Measurements from ENCODE around the gene CPSF3. TPM values are rescaled to one million over a fixed set of nuclear protein-coding genes. Genes with fewer than 3 reads are reported as not detected.

The CPSF3 gene
- total RNA-seq, 2 experiments from 2014 or later, result 46.9 to 58.2 TPM

DNA sequence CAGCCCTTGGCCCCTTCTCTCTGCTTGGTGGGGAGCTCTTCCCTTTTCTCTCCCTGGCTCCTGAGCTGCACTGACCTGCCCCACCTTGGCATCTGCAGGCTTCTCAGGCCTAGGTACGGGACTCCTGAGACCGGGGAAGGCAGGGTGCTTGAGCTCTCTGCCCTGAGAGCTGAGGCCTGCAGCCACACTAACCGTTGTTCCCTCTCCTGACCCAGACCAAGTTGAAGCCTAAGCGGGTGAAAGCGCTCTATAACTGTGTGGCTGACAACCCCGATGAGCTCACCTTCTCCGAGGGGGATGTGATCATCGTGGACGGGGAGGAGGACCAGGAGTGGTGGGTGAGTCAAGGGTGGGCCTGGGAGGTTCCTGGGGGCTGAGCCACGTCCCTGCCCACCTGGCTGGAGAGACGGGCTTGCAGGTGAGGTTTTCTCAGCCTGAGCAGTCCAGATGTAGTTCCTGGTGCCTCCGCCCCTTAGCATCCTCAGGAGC lies 22.4 kb upstream of the CPSF3 start:
- CTCF ChIA-PET, result interaction anchor here (0.6 to 0.7 kb wide), 2 partner anchors 16 to 647 kb away, joined by 3 to 4 read pairs; no protein-coding TSS in a partner anchor
- POLR2A ChIA-PET, result no interaction called here
- Mint-ChIP-seq H3K4me3 (no peak overlapping the region), H3K36me3 (ENCODE audit: low read depth) (peaks cover 7% of the 10 kb centered on the region), H3K27me3 (peaks cover 1% of the 10 kb centered on the region), H3K9me3 (no peaks in the 10 kb centered on the region), H3K4me1 (peaks cover 4% of the 10 kb centered on the region), H3K27ac (no peak overlapping the region)
- no peak for DNase-seq

DNA sequence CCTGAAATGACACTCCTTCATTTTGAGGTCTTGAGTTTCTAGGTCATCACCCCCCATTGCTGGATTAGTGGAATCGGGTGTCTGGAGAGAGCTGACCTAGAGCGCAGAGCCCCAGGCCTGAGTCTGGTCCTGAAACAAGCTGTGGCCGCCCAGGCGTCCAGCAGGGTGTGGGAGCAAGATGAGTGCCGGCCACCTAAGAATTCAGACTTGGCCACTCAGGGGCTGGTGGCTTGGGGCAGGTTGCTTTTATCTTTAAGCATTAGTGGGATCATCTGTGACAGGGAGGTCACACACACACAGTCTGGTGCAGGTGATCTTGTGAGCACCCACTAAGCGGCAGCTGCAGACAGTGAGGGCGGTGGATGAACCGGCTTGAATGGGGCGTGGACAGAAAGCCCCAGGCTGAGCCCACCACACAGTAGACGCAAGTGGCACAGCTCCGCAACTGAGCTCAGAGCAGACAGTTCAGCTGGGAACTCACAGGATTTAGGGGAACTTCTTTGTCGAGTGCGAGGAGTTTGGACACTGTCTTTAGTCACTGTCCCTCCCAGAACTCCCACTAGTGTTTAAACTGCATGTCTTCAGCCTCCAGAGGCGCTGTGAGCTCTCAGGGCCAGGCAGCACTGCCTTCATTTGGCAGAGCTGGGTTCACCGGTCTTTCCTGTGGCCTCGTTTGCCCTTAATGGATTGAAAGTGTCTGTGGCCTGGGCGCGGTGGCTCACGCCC lies 21.6 kb upstream of the CPSF3 start:
- Mint-ChIP-seq H3K9me3 (no peaks in the 10 kb centered on the region), H3K4me1 (peaks cover 4% of the 10 kb centered on the region), H3K36me3 (ENCODE audit: low read depth) (peaks cover 10% of the 10 kb centered on the region), H3K4me3 (no peak overlapping the region), H3K27ac (no peak overlapping the region), H3K27me3 (peaks cover 1% of the 10 kb centered on the region)
- DNase-seq, result no peak
- ChIA-PET CTCF (interaction anchor here (0.7 to 0.9 kb wide), 2 partner anchors 9 to 16 kb away, joined by 4 read pairs; no protein-coding TSS in a partner anchor), POLR2A (no interaction called here)

DNA sequence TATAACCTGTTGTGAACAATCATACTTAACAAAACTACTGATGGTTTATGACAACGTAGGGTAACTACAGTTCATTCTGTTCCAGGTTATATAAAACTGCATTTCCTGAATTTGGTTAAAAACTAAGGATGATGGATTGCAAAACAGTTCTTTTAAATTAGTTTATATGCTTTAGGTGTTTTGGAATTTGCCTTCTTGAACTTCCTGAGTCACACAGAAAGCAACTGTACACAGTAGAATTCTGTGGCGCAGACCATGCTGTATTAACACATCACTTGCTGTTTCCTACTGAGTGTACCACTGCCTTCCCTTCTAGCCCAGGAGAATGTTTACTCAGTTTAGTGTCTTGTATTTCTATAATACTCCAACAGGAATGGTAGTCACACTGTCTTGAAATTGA lies 19.5 kb upstream of the CPSF3 start:
- no peak for DNase-seq
- Mint-ChIP-seq H3K27me3 (peaks cover 1% of the 10 kb centered on the region), H3K36me3 (ENCODE audit: low read depth) (peaks cover 24% of the 10 kb centered on the region), H3K27ac (no peak overlapping the region), H3K4me1 (peaks cover 4% of the 10 kb centered on the region), H3K9me3 (no peaks in the 10 kb centered on the region), H3K4me3 (no peak overlapping the region)
- ChIA-PET POLR2A (no interaction called here), CTCF (interaction anchor here (0.5 kb wide), 1 partner anchor 100 kb away, joined by 4 read pairs; no protein-coding TSS in a partner anchor)

DNA sequence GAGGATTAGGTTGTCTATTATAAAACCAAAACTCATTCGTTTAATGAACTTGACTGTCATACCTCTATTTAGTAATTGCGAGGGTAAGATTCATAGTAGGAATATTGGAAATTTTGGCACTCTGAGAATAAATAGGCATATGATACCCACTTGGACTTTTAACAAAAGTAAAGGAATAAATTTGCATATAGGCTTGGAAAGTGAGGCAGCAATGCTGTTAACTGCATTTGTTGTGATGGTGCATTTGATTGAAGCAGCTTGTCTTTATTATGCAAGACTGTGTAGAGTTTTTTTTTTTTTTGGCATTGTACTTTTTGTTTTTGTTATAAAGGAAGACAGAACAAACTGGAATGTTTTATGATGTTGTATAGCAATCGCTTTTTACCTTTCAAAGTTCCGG lies 19.0 kb upstream of the CPSF3 start:
- Mint-ChIP-seq H3K36me3 (ENCODE audit: low read depth) (peaks cover 27% of the 10 kb centered on the region), H3K9me3 (no peaks in the 10 kb centered on the region), H3K27me3 (no peaks in the 10 kb centered on the region), H3K27ac (no peak overlapping the region), H3K4me1 (peaks cover 4% of the 10 kb centered on the region), H3K4me3 (no peak overlapping the region)
- POLR2A ChIA-PET, result no interaction called here
- no peak for DNase-seq
- CTCF ChIA-PET, result interaction anchor here (0.5 kb wide), 2 partner anchors 99 to 1678 kb away, joined by 4 read pairs; no protein-coding TSS in a partner anchor

DNA sequence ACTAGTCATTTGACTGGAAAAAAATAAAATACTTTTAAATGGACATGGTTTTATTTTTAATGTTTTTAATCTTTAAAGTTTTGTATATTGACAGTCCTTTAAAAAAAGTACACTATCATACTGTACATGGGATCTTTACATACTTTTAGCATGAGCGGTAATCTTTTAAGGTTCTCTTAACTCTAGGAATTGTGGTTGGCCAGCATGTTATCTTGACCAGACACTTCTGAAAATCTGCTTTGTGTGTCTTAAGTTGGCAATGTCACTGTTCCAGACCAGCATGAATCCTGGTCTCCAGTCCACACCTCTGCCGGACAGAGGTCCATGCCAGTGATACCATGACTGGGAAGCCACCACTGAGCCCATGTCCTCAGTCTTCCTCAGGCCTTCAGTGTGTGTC lies 17.8 kb upstream of the CPSF3 start:
- Mint-ChIP-seq H3K36me3 (ENCODE audit: low read depth) (peaks cover 33% of the 10 kb centered on the region), H3K4me3 (no peak overlapping the region), H3K9me3 (no peaks in the 10 kb centered on the region), H3K27ac (no peak overlapping the region), H3K4me1 (peaks cover under 1% of the 10 kb centered on the region), H3K27me3 (no peaks in the 10 kb centered on the region)
- POLR2A ChIA-PET, result no interaction called here
- no peak for DNase-seq
- CTCF ChIA-PET, result no interaction called here

DNA sequence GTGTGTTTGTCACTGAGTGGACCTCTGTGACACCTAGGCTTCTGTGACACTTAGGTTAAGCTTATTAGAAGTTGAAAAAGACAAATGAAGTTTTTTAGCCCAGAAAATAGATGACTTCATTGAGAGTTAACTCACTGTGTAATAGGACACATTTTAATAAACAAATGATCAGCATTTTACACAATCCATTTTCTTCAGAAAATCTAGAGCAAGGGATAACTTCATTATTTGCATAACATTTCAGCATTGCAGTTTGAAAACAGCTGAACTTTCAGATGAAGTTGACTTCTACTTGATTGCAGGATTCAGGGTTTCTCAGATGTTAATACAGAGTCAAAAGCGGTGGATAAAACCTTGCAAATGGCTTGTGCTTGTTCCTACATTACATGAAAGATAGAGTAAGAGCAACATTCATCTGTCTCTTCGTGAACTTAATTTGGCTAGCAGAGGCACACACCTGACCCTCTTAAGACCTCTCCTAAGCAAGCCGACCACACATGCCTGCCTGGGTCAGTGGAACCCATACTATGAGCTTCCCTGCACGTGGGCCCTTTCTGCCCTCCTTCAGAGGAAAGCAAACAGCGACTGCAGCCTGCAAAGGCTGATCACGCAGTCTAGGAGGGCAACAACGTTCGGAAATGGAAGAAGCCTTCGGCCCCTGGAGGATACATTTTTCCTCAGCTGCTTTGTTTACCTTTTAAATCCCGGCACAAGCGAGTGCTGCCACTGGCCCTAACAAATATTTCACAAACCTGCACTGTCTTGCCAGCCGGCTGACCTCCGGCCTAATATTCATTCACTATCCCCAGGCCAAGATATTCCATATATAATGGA lies 16.7 kb upstream of the CPSF3 start:
- Mint-ChIP-seq H3K27me3 (no peaks in the 10 kb centered on the region), H3K9me3 (no peaks in the 10 kb centered on the region), H3K4me1 (no peaks in the 10 kb centered on the region), H3K4me3 (no peak overlapping the region), H3K27ac (no peak overlapping the region), H3K36me3 (ENCODE audit: low read depth) (peaks cover 41% of the 10 kb centered on the region)
- DNase-seq, result no peak
- CTCF ChIA-PET, result no interaction called here
- POLR2A ChIA-PET, result no interaction called here

DNA sequence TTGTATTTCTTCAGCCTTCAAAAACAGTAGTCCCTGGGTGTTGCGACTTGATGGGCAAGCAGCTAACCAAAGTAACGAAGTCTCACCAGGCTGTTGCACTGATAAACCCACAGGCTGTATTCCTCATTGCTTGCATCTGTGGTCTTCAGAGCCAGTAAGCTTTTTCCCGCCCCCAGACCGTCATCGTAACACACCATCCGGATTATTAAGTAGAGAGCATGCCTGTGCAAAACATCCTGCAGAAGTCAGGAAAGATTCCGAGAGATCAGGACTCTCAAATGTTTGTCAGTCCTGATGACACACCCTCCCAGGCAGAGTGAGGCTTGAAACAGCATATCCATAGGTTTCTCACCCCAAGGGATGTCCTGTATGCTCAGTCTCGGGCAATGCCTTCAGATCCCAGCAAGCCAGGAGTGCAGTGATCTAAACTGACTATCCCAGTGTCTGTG lies 16.1 kb upstream of the CPSF3 start:
- Mint-ChIP-seq H3K27ac (no peak overlapping the region), H3K9me3 (no peaks in the 10 kb centered on the region), H3K4me1 (no peaks in the 10 kb centered on the region), H3K36me3 (ENCODE audit: low read depth) (peaks cover 46% of the 10 kb centered on the region), H3K4me3 (no peak overlapping the region), H3K27me3 (no peaks in the 10 kb centered on the region)
- DNase-seq, result no peak
- ChIA-PET POLR2A (no interaction called here), CTCF (no interaction called here)

DNA sequence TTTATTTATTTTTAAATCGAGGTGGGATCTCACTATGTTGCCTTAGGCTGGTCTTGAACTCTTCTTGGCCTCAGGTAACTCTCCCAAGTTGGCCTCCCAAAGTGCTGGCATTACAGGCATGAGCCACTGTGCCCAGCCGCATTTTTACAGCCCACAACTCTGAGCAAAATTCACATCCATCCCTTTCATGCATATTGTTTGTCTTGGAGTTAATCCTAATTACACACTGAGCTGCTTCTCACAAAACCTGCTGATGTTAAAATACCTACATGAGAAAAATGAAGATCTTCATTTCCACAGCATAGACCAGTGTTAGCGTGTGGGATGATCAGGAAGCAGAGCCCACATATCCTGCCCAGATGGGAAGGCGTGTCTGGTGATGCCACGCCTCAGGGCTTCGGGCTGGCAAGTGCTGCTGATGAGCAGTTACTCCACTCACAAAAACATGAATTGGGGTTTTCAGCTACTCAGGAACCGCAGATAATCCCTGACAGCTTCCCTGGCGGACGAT lies 14.8 kb upstream of the CPSF3 start:
- no peaks in the 10 kb centered on the region for H3K9me3 Mint-ChIP-seq
- ChIA-PET CTCF (no interaction called here), POLR2A (interaction anchor here (0.7 kb wide), 1 partner anchor 200 kb away, joined by 4 read pairs; no protein-coding TSS in a partner anchor)
- H3K27me3 Mint-ChIP-seq, result no peaks in the 10 kb centered on the region
- DNase-seq, result no peak
- H3K4me1 Mint-ChIP-seq, result peaks cover under 1% of the 10 kb centered on the region
- peaks cover 41% of the 10 kb centered on the region for H3K36me3 Mint-ChIP-seq (ENCODE audit: low read depth)
- no peak overlapping the region for H3K27ac Mint-ChIP-seq
- no peak overlapping the region for H3K4me3 Mint-ChIP-seq

DNA sequence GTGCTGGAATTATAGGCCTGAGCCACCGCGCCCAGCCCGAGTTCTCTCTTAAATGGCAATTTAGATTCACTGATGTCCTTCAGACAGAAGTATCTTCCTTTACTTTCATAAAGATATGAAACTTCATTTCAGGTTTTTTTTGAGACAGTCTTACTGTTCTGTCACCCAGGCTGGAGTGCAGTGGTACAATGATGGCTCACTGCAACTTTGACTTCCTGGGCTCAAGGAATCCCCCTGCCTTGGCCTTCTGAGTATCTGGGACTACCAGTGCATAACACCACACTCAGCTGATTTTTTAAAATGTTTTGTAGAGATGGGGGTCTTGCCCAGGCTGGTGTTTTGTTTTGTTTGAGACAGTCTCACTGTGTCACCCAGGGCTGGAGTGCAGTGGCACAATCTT lies 13.3 kb upstream of the CPSF3 start:
- POLR2A ChIA-PET, result interaction anchor here (0.7 kb wide), 1 partner anchor 8 kb away, joined by 8 read pairs; no protein-coding TSS in a partner anchor
- no peaks in the 10 kb centered on the region for H3K27me3 Mint-ChIP-seq

DNA sequence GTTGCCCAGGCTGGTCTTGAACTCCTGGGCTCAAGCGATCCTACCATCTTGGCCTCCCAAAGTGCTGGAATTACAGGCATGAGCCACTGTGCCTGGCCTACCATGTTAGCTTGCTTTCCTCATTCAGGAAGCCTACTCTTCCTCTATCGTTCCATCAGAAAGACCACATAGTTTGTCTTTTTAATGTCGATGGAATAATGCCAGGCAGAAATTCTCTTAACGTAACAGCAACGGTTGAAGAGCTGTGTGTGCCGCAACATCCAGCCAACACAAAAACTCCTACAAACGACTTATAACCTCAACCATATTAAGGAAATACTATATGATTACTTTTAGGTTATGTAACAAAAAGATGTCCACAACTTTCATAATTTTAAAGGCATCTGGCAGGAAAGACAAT lies 10.7 kb upstream of the CPSF3 start:
- Mint-ChIP-seq H3K9me3 (no peaks in the 10 kb centered on the region), H3K27ac (no peak overlapping the region), H3K4me1 (peaks cover 24% of the 10 kb centered on the region), H3K27me3 (no peaks in the 10 kb centered on the region), H3K4me3 (no peak overlapping the region), H3K36me3 (ENCODE audit: low read depth) (peaks cover 48% of the 10 kb centered on the region)
- POLR2A ChIA-PET, result interaction anchor here (0.9 kb wide), 1 partner anchor 10 kb away, joined by 3 read pairs; the partner anchor contains the start of gene ITGB1BP1
- CTCF ChIA-PET, result interaction anchor here (1.1 kb wide), 1 partner anchor 10 kb away, joined by 3 read pairs; no protein-coding TSS in a partner anchor
- DNase-seq, result no peak

More for the DNA sequence above, 13.3 kb upstream of the CPSF3 start:
- Mint-ChIP-seq H3K27ac (no peak overlapping the region), H3K9me3 (no peaks in the 10 kb centered on the region), H3K4me3 (no peak overlapping the region), H3K4me1 (peaks cover 12% of the 10 kb centered on the region), H3K36me3 (ENCODE audit: low read depth) (peaks cover 44% of the 10 kb centered on the region)
- DNase-seq, result no peak
- CTCF ChIA-PET, result no interaction called here

DNA sequence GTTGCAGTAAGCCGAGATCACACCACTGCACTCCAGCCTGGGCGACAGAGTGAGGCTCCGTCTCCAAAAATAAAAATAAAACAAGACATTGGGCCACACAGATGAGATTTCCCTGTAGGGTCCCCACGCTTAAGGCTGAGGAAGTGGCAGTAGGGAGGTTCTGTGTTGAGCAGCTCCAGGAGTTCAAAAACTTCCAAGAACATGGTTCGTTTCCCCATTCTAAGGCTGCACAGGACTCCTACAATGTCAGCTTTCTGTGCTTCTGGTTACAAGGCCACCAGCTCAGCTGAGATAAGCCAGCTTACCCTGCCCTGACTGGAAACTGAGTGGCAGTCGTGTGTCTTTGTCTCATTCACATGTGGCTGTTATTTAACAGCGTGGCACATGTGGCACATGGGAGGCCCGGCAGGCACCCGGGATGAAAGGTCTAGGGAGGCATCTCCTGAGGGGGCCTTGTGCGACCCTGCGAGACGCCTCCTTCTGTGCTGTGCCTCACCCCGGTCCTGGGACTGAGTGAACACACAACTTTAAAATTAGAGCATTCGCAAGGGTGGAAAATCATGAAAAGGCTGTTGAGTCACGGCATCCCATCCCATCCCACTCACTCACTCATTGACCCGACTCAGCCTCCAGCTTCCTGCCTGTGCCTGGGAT lies 7.8 kb upstream of the CPSF3 start:
- Mint-ChIP-seq H3K27me3 (no peaks in the 10 kb centered on the region), H3K9me3 (no peaks in the 10 kb centered on the region), H3K27ac (no peak overlapping the region), H3K4me3 (no peak overlapping the region), H3K36me3 (ENCODE audit: low read depth) (peaks cover 45% of the 10 kb centered on the region), H3K4me1 (peaks cover 46% of the 10 kb centered on the region)
- POLR2A ChIA-PET, result no interaction called here
- CTCF ChIA-PET, result interaction anchor here (0.6 kb wide), 1 partner anchor 59 kb away, joined by 3 read pairs; no protein-coding TSS in a partner anchor
- DNase-seq, result no peak

DNA sequence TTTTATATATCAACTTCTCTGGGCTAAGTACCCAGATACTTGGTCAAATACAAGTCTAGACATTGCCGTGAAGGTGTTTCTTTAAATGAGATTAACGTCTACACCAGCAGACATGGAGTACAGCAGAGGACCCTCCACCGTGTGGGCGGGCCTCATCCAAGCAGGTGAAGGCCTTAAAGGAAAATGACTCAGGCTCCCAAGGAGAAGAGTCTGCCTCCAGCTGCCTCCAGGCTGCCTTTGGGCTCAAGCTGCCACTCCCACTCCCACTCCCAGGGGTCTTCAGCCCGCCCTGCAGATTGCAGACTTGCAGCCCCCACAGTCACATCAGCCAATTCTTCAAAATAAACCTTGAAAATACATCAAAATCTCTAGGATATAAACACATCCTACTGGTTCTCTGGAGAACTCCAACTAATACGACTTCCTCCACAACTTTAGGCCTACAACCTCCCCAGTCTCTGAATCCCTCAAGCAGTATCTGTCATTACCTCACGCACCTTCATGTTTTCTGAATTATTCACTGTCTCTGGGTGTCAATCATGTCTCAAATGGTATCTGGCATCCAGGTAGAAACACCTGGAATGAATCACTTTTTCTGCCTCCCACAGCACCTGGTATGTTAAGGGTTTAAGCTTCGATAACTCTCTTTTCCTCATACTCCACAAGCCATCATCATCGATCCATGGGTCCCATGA lies 7.0 kb upstream of the CPSF3 start:
- ChIA-PET POLR2A (no interaction called here), CTCF (no interaction called here)
- Mint-ChIP-seq H3K4me3 (no peak overlapping the region), H3K27me3 (no peaks in the 10 kb centered on the region), H3K9me3 (no peaks in the 10 kb centered on the region), H3K4me1 (peaks cover 48% of the 10 kb centered on the region), H3K36me3 (ENCODE audit: low read depth) (peaks cover 42% of the 10 kb centered on the region), H3K27ac (peak overlapping the region; percentile 44)
- no peak for DNase-seq

Data from activated CD4-positive, alpha-beta T cell treated with anti-CD3 and anti-CD28 coated beads, Interleukin-2, amount 10 ng/mL, durations not matched to agents 7 days and 5 days (primary cell).